H1 (cell line): ENCODE results near the gene INHBA. TPM values are rescaled to one million over a fixed set of nuclear protein-coding genes. Genes with fewer than 3 reads are reported as not detected.

Source experiments
- CTCF ChIA-PET: fragments of 300-600 bp; sonication (Branson Sonifier 250); formaldehyde crosslinking; loops from one replicate; lab custom pipeline; 2021; ENCODE audit not compliant: partially characterized antibody; lab: Charles Lee
- POLR2A ChIA-PET: fragments of 300-600 bp; sonication (Branson Sonifier 250); formaldehyde crosslinking; loops from one replicate; lab custom pipeline; 2021; ENCODE audit warnings: inconsistent platforms; ENCODE audit not compliant: partially characterized antibody; lab: Charles Lee
- DNase-seq, 2 experiments: peaks; one replicate each; pipeline versions ENCODE4 v3.0.0 to v3.0.0-alpha.2; 2010 to 2022; ENCODE audit warnings: low spot score in 2 of 2, low read depth in 1 of 2, mixed read lengths in 1 of 2
- FAIRE-seq: peaks from 2 replicates; lab custom pipeline; 2011; peaks lifted over from hg19 to GRCh38; lab: Jason Lieb, UNC
- H2AFZ ChIP-seq: 2 replicates; pipeline ENCODE4 v1.8.1; 2012; ENCODE audit warnings: low read length, inconsistent platforms
- H2AK5ac ChIP-seq: 2 replicates; pipeline ENCODE4 v1.6.1; 2013; ENCODE audit warnings: low read depth, low read length
- H2BK120ac ChIP-seq: replicated peaks from 2 replicates; pipeline ENCODE3; 2013; ENCODE audit warnings: low read depth, low read length, inconsistent platforms
- H2BK12ac ChIP-seq: 2 replicates; pipeline ENCODE4 v1.6.1; 2013; ENCODE audit warnings: low read depth, low read length
- H2BK15ac ChIP-seq: 2 replicates; pipeline ENCODE4 v1.6.1; 2013; ENCODE audit warnings: low read length
- H2BK20ac ChIP-seq: 2 replicates; pipeline ENCODE4 v1.6.1; 2013; ENCODE audit warnings: low read length
- H2BK5ac ChIP-seq: 2 replicates; pipeline ENCODE4 v1.6.1; 2013; ENCODE audit warnings: low read depth, low read length
- H3K14ac ChIP-seq: 2 replicates; pipeline ENCODE4 v1.6.1; 2013; ENCODE audit warnings: inconsistent platforms; ENCODE audit not compliant: insufficient read length
- H3K18ac ChIP-seq: 2 replicates; pipeline ENCODE4 v1.6.1; 2013; ENCODE audit warnings: low read length; ENCODE audit errors: extremely low read depth
- H3K23ac ChIP-seq: 2 replicates; pipeline ENCODE4 v1.6.1; 2013; ENCODE audit warnings: inconsistent platforms; ENCODE audit not compliant: insufficient read length
- H3K23me2 ChIP-seq: 2 replicates; pipeline ENCODE4 v1.6.1; 2013; ENCODE audit warnings: low read depth, low read length
- H3K27ac ChIP-seq: 2 replicates; pipeline ENCODE4 v1.6.1; 2011; ENCODE audit warnings: low read depth, low read length, inconsistent platforms
- H3K27me3 ChIP-seq, 4 experiments: replicated peaks in 1 of 4; 1 replicate in 1 of 4; 2 replicates in 3 of 4; pipeline versions ENCODE4 v1.6.1 to v1.8.1; 2011 to 2013; ENCODE audit warnings: low read length in 3 of 4, mild to moderate bottlenecking in 3 of 4, inconsistent platforms in 2 of 4, mixed read lengths in 2 of 4, moderate library complexity in 1 of 4; ENCODE audit not compliant: control insufficient read depth in 3 of 4, insufficient read depth in 3 of 4; ENCODE audit errors: extremely low read depth in 1 of 4
- H3K36me3 ChIP-seq, 4 experiments: 2 replicates each; pipeline versions ENCODE4 v1.6.1 to v1.8.1; 2011 to 2013; ENCODE audit warnings: mild to moderate bottlenecking in 4 of 4, low read length in 3 of 4, moderate library complexity in 2 of 4, control low read depth in 1 of 4, inconsistent platforms in 1 of 4; ENCODE audit not compliant: insufficient read depth in 4 of 4, control insufficient read depth in 2 of 4
- H3K4ac ChIP-seq: replicated peaks from 2 replicates; pipeline ENCODE3; 2013; ENCODE audit warnings: low read length, low read depth, mixed read lengths, inconsistent platforms; ENCODE audit not compliant: insufficient read length
- H3K4me1 ChIP-seq, 4 experiments: replicated peaks in 1 of 4; 1 replicate in 1 of 4; 2 replicates in 3 of 4; pipeline versions ENCODE4 v1.6.1 to v1.8.1; 2011 to 2013; ENCODE audit warnings: low read length in 3 of 4, inconsistent platforms in 2 of 4, mixed read lengths in 1 of 4; ENCODE audit not compliant: insufficient read depth in 4 of 4, control insufficient read depth in 3 of 4
- H3K4me2 ChIP-seq, 2 experiments: 2 replicates each; pipeline versions ENCODE4 v1.6.1 to v1.8.1; 2011 to 2013; ENCODE audit warnings: low read depth in 2 of 2, low read length in 2 of 2, control low read depth in 1 of 2, inconsistent platforms in 1 of 2, mild to moderate bottlenecking in 1 of 2; ENCODE audit not compliant: insufficient read depth in 1 of 2
- H3K4me3 ChIP-seq, 4 experiments: fragments of 200-600, 300-600 bp in 1 of 4; sonication (generic), shearing (Covaris generic), sonication (Bioruptor Twin) in 1 of 4; 2 replicates each; pipeline versions ENCODE4 v1.5.1 to v1.8.1; 2011 to 2016; ENCODE audit warnings: low read length in 4 of 4, low read depth in 3 of 4, control low read depth in 2 of 4, inconsistent platforms in 2 of 4, mild to moderate bottlenecking in 2 of 4, mixed read lengths in 1 of 4, moderate library complexity in 1 of 4; ENCODE audit not compliant: insufficient read depth in 2 of 4; ENCODE audit errors: extremely low read depth in 1 of 4
- H3K56ac ChIP-seq: replicated peaks from 2 replicates; pipeline ENCODE3; 2013; ENCODE audit warnings: low read depth, mild to moderate bottlenecking, mixed read lengths, low read length, inconsistent platforms; ENCODE audit not compliant: insufficient read length
- H3K79me1 ChIP-seq: 2 replicates; pipeline ENCODE4 v1.6.1; 2013; ENCODE audit warnings: low read depth, low read length, control low read depth
- H3K79me2 ChIP-seq, 2 experiments: 2 replicates each; pipeline versions ENCODE4 v1.6.1 to v1.8.1; 2012 to 2013; ENCODE audit warnings: low read length in 2 of 2, mild to moderate bottlenecking in 2 of 2, inconsistent platforms in 1 of 2; ENCODE audit not compliant: insufficient read depth in 2 of 2, control insufficient read depth in 1 of 2
- H3K9ac ChIP-seq, 4 experiments: replicated peaks in 1 of 4; 1 replicate in 1 of 4; 2 replicates in 3 of 4; pipeline versions ENCODE4 v1.6.1 to v1.8.1; 2011 to 2013; ENCODE audit warnings: low read depth in 3 of 4, low read length in 3 of 4, control low read depth in 2 of 4, mild to moderate bottlenecking in 2 of 4, moderate library complexity in 2 of 4, inconsistent platforms in 1 of 4; ENCODE audit errors: extremely low read depth in 1 of 4
- H3K9me3 ChIP-seq, 2 experiments: 2 replicates each; pipeline versions ENCODE4 v1.6.1 to v1.8.1; 2012 to 2013; ENCODE audit warnings: mild to moderate bottlenecking in 2 of 2, moderate library complexity in 2 of 2, control low read depth in 1 of 2, inconsistent platforms in 1 of 2, low read depth in 1 of 2, low read length in 1 of 2, mixed read lengths in 1 of 2; ENCODE audit not compliant: insufficient read depth in 2 of 2
- H4K20me1 ChIP-seq, 2 experiments: replicated peaks in 1 of 2; 2 replicates each; pipeline versions ENCODE3 to v1.8.1; 2011 to 2013; ENCODE audit warnings: inconsistent platforms in 2 of 2, low read length in 2 of 2, mild to moderate bottlenecking in 1 of 2; ENCODE audit not compliant: insufficient read depth in 2 of 2, control insufficient read depth in 1 of 2
- H4K5ac ChIP-seq: 2 replicates; pipeline ENCODE4 v1.6.1; 2013; ENCODE audit warnings: low read length, low read depth, mixed read lengths, inconsistent platforms; ENCODE audit not compliant: insufficient read length
- H4K8ac ChIP-seq: 2 replicates; pipeline ENCODE4 v1.8.0; 2013; ENCODE audit warnings: mild to moderate bottlenecking, moderate library complexity, low read length, inconsistent platforms; ENCODE audit not compliant: insufficient read depth; ENCODE audit errors: extremely low read depth
- H4K91ac ChIP-seq: replicated peaks from 2 replicates; pipeline ENCODE3; 2013; ENCODE audit warnings: low read length, mixed read lengths, inconsistent platforms; ENCODE audit not compliant: insufficient read length
- CEBPB ChIP-seq: IDR thresholded peaks from 2 replicates; pipeline ENCODE4 v1.6.1; 2012; ENCODE audit warnings: low read depth, low read length
- CHD2 ChIP-seq: IDR thresholded peaks from 2 replicates; pipeline ENCODE4 v1.6.1; 2012; ENCODE audit warnings: low read length, improper control_type of control experiment
- EGR1 ChIP-seq: IDR thresholded peaks from 2 replicates; pipeline ENCODE4 v1.6.1; 2011; ENCODE audit warnings: low read depth, low read length, borderline replicate concordance
- EZH2 ChIP-seq: fragments of 200-600 bp; sonication (generic); IDR thresholded peaks from 2 replicates; pipeline ENCODE4 v1.7.1; 2012; ENCODE audit warnings: low read depth, mild to moderate bottlenecking, moderate library complexity, low read length, inconsistent platforms; ENCODE audit not compliant: severe bottlenecking
- KDM5A ChIP-seq: fragments of 200-600 bp; IDR thresholded peaks from 2 replicates; pipeline ENCODE4 v1.7.1; 2012; ENCODE audit warnings: mild to moderate bottlenecking, low read length, inconsistent platforms, mixed read lengths
- RAD21 ChIP-seq, 2 experiments: IDR thresholded peaks in 1 of 2; conservative IDR thresholded peaks in 1 of 2; 2 replicates each; pipeline ENCODE4 v1.6.1; 2011; ENCODE audit warnings: low read depth in 2 of 2, low read length in 2 of 2, improper control_type of control experiment in 1 of 2, inconsistent platforms in 1 of 2, mild to moderate bottlenecking in 1 of 2, moderate library complexity in 1 of 2
- RFX5 ChIP-seq: IDR thresholded peaks from 2 replicates; pipeline ENCODE4 v1.6.1; 2011; ENCODE audit warnings: low read depth, low read length, improper control_type of control experiment, borderline replicate concordance
- RNF2 ChIP-seq: fragments of 200-900, 300-1000 bp; sonication (generic); IDR thresholded peaks from 2 replicates; pipeline ENCODE4 v1.7.1; 2016; ENCODE audit warnings: borderline replicate concordance, low read depth, mild to moderate bottlenecking, antibody characterized with exemption, low read length; ENCODE audit not compliant: poor library complexity, severe bottlenecking; ENCODE audit errors: missing control alignments
- SP2 ChIP-seq: IDR thresholded peaks from 2 replicates; pipeline ENCODE4 v1.6.1; 2012; ENCODE audit warnings: mild to moderate bottlenecking, low read length, inconsistent platforms
- SRF ChIP-seq: IDR thresholded peaks from 2 replicates; pipeline ENCODE4 v1.6.1; 2011; ENCODE audit warnings: mild to moderate bottlenecking, low read depth, low read length, moderate library complexity
- TAF7 ChIP-seq: optimal IDR thresholded peaks from 2 replicates; pipeline ENCODE3; 2011; ENCODE audit warnings: low read depth, mild to moderate bottlenecking, inconsistent platforms, low read length, moderate library complexity, borderline replicate concordance
- WGBS, 2 experiments: shearing (Covaris generic) in 1 of 2; methylation state at CpG; one replicate each; pipeline versions ENCODE4 v1.1.6 to v1.1.7; 2013 to 2015; ENCODE audit warnings: low lambda C conversion rate in 2 of 2, mixed read lengths in 2 of 2, inconsistent platforms in 1 of 2, low coverage in 1 of 2, missing lambda C conversion rate in 1 of 2; ENCODE audit not compliant: insufficient replicate concordance in 2 of 2, insufficient coverage in 1 of 2, insufficient read length in 1 of 2; ENCODE audit errors: extremely low coverage in 1 of 2, missing lambda C conversion rate in 1 of 2; 5-methylcytosine and 5-hydroxymethylcytosine counted together
- polyA plus RNA-seq, 7 experiments: library from polyadenylated mRNA; depleted of rRNA in 3 of 7; stranded (reverse) in 5 of 7; unstranded in 2 of 7; fragments of >200 nt in 5 of 7; fragments of 200-250 nt in 2 of 7; gene quantifications; 1 replicate in 5 of 7; 2 replicates in 1 of 7; 4 replicates in 1 of 7; pipeline versions ENCODE4 v1.2.1 to v1.2.3, GENCODE V29; 2011 to 2013; ENCODE audit warnings: missing spikeins in 2 of 7, mixed read lengths in 2 of 7
- total RNA-seq: library from RNA; stranded (reverse); fragmentation: NEBNext Ultra II Directional; extraction: Animal tissue kit (Norgen Biotek cat#: 25700); gene quantifications from 2 replicates; pipeline ENCODE4 v1.2.1, GENCODE V29; 2021
- TF ChIP-seq, protein P1 (sequence below): IDR thresholded peaks from 2 replicates; pipeline ENCODE4 v1.6.1; 2012; ENCODE audit warnings: low read length, inconsistent platforms

Gene INHBA
- total and polyA plus RNA-seq, 2 of the 8 experiments (the other 6 are each of a cell fraction or from before 2014, with no cell fraction given): 1.1 to 2.7 TPM

- no peak overlapping the region for H4K8ac ChIP-seq
- no peak overlapping the region for H3K4ac ChIP-seq
- H2AFZ ChIP-seq: no peak overlapping the region
- no peak overlapping the region for H3K4me3 ChIP-seq
- no peak overlapping the region for H4K91ac ChIP-seq
- H3K9ac ChIP-seq: no peak overlapping the region
- no peaks in the 10 kb centered on the region for H3K23me2 ChIP-seq
- FAIRE-seq (no peak), DNase-seq (no peak)
- H2BK20ac ChIP-seq: no peak overlapping the region
- H2AK5ac ChIP-seq: no peak overlapping the region
- no peaks in the 10 kb centered on the region for H3K79me1 ChIP-seq
- H4K20me1 ChIP-seq: no peaks in the 10 kb centered on the region
- H3K4me1 ChIP-seq: no peaks in the 10 kb centered on the region
- H2BK12ac ChIP-seq: no peak overlapping the region
- no peak overlapping the region for H3K56ac ChIP-seq
- WGBS, 2 experiments: 93% methylated on average over 11 of the region's 11 CpGs; no CpG with 5 or more reads in 1 of the 2 experiments
- H3K27me3 ChIP-seq: no peaks in the 10 kb centered on the region
- H2BK15ac ChIP-seq: no peak overlapping the region
- no peak overlapping the region for H3K4me2 ChIP-seq
- ChIA-PET CTCF (interaction anchor here (0.6 to 2.9 kb wide), 5 partner anchors 11 to 1112 kb away, joined by 3 to 19 read pairs (median 4); no protein-coding TSS in a partner anchor), POLR2A (interaction anchor here (0.5 kb wide), 1 partner anchor 1757 kb away, joined by 3 read pairs; no protein-coding TSS in a partner anchor)
- H3K23ac ChIP-seq: no peak overlapping the region
- H3K14ac ChIP-seq: no peak overlapping the region
- no peaks in the 10 kb centered on the region for H3K79me2 ChIP-seq
- no peaks in the 10 kb centered on the region for H3K36me3 ChIP-seq
- H3K18ac ChIP-seq: no peak overlapping the region
- H2BK5ac ChIP-seq: no peak overlapping the region
- H3K27ac ChIP-seq: no peak overlapping the region
- H3K9me3 ChIP-seq: no peaks in the 10 kb centered on the region
- H2BK120ac ChIP-seq: no peak overlapping the region
- no peak overlapping the region for H4K5ac ChIP-seq
- TF ChIP-seq EGR1 (no peak), KDM5A (no peak), RAD21 (IDR thresholded peaks at IDR 0.05 in 1 of 2, conservative IDR thresholded peaks at IDR 0.05 in 1 of 2; ENCODE audit: low read depth in 2 of 2, low read length in 2 of 2) (no peak), SP2 (no peak), TAF7 (no peak), CHD2 (no peak), RNF2 (no peak), CEBPB (no peak), SRF (no peak), RFX5 (no peak), EZH2 (no peak)
- TF ChIP-seq, protein P1, sequence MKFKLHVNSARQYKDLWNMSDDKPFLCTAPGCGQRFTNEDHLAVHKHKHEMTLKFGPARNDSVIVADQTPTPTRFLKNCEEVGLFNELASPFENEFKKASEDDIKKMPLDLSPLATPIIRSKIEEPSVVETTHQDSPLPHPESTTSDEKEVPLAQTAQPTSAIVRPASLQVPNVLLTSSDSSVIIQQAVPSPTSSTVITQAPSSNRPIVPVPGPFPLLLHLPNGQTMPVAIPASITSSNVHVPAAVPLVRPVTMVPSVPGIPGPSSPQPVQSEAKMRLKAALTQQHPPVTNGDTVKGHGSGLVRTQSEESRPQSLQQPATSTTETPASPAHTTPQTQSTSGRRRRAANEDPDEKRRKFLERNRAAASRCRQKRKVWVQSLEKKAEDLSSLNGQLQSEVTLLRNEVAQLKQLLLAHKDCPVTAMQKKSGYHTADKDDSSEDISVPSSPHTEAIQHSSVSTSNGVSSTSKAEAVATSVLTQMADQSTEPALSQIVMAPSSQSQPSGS: no peak
Observed at GRCh38 chr7:41716691-41717090, 13.8 kb upstream of the INHBA start.
